GM12874 (cell line): ENCODE results near the gene PTGR2.

Source experiments
- CTCF ChIP-seq: IDR thresholded peaks from 2 replicates; pipeline ENCODE4 v1.5.1; 2011; ENCODE audit warnings: low read depth, mild to moderate bottlenecking, control low read depth, low read length, moderate library complexity; ENCODE audit not compliant: insufficient read depth

PTGR2 gene

GRCh38 chr14:73814153-73814552 is 37.5 kb upstream of the PTGR2 start:
- no peak for TF ChIP-seq CTCF

GRCh38 chr14:73815849-73816248 is 35.8 kb upstream of the PTGR2 start:
- no peak for TF ChIP-seq CTCF

DNA sequence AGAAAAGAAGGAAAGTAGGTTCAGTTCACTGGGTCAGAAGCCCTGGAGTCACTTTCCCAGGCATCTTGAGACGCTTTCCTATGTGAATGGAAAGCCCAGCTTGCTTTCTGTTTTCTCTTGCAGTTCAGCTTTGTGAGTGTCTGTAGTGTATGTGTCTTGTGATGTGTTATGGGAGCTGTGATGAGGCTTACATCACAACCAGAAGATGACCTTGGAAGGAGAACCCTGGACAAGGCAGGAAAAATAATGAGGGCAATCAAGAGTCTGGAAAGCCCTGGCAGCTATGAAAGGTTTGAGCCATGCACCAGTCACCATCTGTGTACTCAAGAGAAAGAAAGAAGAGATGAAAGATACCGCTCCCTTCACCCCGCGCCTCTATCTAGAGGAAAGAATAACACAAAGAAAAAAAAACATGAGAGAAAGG is 35.2 kb upstream of the PTGR2 start:
- no peak for TF ChIP-seq CTCF

- TF ChIP-seq CTCF, result no peak
These were observed 34.5 kb upstream of the PTGR2 start for GRCh38 chr14:73817020-73817655.

DNA sequence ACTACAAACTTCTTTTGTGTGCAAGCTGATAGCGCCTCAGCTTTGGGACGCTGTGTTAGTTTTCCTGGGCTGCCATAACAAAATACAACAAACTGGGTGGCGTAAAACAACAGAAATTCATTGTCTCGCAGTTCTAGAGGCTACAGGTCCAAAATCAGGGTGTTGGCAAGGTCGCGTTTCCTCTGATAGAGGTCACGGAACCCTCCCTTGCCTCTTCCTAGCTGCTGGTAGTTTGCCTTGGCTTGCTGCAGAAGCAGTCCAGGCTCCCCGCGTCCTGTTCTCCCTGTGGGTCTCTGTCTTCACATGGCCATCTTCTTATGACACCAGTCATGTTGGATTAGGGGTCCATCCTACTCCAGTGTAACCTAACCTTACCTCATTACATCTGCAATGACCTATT is 32.8 kb upstream of the PTGR2 start:
- no peak for TF ChIP-seq CTCF

DNA sequence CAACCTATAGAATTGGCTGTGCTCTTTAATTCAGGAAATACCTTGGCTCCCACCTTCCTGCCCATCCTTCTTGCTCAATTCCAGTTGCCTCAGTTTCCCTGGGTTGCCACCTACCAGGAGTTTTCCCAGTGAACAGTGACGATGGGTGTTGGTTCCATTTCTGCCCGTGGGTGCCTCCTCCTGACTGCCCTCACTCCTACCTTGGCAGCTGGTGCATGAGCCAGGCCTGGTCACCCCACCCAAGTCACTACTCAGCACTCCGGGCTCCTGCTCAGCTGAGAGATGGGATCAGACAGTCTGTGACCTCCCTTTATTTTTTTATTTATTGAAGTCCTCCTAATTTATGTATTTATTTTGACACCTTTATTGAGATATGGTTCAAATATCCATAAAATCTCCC is 31.0 kb upstream of the PTGR2 start:
- TF ChIP-seq CTCF, result no peak

DNA sequence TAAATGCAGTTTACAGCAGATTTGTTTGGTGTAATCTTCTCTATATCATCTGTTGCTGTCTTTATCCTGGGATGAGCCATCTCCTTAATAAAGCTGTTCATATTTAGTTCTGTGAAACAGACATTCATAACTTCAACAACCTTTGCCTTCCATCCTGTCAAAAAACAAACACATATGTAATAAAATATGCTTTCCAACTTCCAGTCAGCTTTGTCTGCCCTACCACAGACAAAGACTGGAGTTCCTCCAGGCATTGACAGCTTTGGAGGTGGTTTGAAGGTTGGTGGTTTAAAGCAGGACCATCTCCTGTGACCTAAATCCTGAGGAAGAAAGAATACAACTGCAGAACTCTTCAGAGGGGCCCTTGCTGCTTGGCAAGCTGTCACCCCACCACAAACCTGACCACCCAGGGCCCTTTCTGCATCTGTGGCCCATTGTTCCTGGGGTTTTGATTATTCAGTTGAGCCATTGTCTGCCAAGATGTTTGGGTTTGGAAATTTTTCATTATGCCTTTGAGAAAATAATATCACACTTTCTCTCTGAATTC is 28.2 kb upstream of the PTGR2 start:
- no peak for TF ChIP-seq CTCF

DNA sequence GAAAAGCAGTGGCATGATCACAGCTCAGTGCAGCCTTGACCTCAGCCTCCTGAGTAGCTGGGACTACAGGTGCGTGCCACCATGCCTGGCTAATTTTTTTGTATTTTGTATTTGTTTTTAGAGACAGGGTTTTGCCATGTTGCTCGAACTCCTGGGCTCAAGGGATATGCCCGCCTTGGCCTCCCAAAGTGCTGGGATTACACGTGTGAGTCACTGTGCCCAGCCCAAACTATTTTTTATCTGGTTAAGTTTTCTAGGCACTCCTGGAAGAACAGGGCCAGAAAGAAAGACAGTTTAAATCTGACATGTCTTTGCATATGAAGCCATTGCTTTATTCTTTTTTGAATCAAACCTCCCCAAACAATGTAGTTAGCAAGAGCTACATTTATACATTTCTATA is 27.5 kb upstream of the PTGR2 start:
- no peak for TF ChIP-seq CTCF
